GM12878 (cell line): ENCODE data around the gene CCDC57. TPM values are rescaled to one million over a fixed set of nuclear protein-coding genes. Genes with fewer than 3 reads are reported as not detected.
"Not testable (repeated sequence)": the region's sequence is repeated elsewhere in the genome, so short reads cannot be mapped to it uniquely, and the experiment has no call there.

Experiments used
- ATAC-seq: fragments of 200-7000 bp; cut with Tn5 transposase; 3 replicates; pipeline ENCODE4 v1.9.1; 2020; ENCODE audit warnings: mild to moderate bottlenecking, moderate library complexity
- BruUV-seq: library from RNA; stranded (reverse); fragments of 400-500 nt; replicated peaks from 2 replicates; lab custom pipeline; 2021; lab: Mats Ljungman, UMichigan
- CTCF ChIA-PET: fragments of 300-600 bp; sonication (Branson Sonifier 250); formaldehyde crosslinking; extraction: SDS; loops from one replicate; lab custom pipeline; 2021; ENCODE audit warnings: inconsistent platforms; lab: Yijun Ruan, JAX
- POLR2A ChIA-PET: fragments of 350-600 bp; formaldehyde crosslinking; extraction: SDS; loops from one replicate; lab custom pipeline; 2021; ENCODE audit warnings: inconsistent platforms; lab: Charles Lee
- RAD21 ChIA-PET: fragments of 300-600 bp; sonication (Branson Sonifier 250); formaldehyde crosslinking; loops from one replicate; lab custom pipeline; 2023; ENCODE audit warnings: antibody characterized with exemption; ENCODE audit not compliant: unreplicated experiment; lab: Charles Lee
- SMC1A ChIA-PET: fragments of 300-600 bp; sonication (Branson Sonifier 250); formaldehyde crosslinking; loops from one replicate; lab custom pipeline; 2023; ENCODE audit not compliant: unreplicated experiment, uncharacterized antibody; lab: Charles Lee
- DNase-seq: peaks from one replicate; pipeline ENCODE4 v3.0.0-alpha.2; 2011; ENCODE audit warnings: low read depth, low spot score
- FAIRE-seq: peaks from 3 replicates; lab custom pipeline; 2011; peaks lifted over from hg19 to GRCh38; lab: Jason Lieb, UNC
- H2AFZ ChIP-seq: 2 replicates; pipeline ENCODE4 v1.6.0; 2011; ENCODE audit warnings: low read depth, low read length, control low read depth; ENCODE audit not compliant: control insufficient read depth
- H3K27ac ChIP-seq: 2 replicates; pipeline ENCODE4 v1.5.1; 2011; ENCODE audit warnings: control low read depth; ENCODE audit not compliant: control insufficient read depth, insufficient read depth
- H3K27me3 ChIP-seq, 2 experiments: replicated peaks in 1 of 2; 2 replicates each; pipeline versions ENCODE4 v1.6.0 to v1.6.1; 2011; ENCODE audit warnings: low read length in 1 of 2; ENCODE audit not compliant: control insufficient read depth in 2 of 2, insufficient read depth in 2 of 2
- H3K36me3 ChIP-seq, 2 experiments: 2 replicates each; pipeline ENCODE4 v1.5.1; 2011; ENCODE audit warnings: low read length in 1 of 2; ENCODE audit not compliant: control insufficient read depth in 2 of 2, insufficient read depth in 2 of 2
- H3K4me1 ChIP-seq: 2 replicates; pipeline ENCODE4 v1.6.1; 2011; ENCODE audit warnings: mild to moderate bottlenecking, low read length, moderate library complexity, mixed read lengths; ENCODE audit not compliant: control insufficient read depth, insufficient read depth
- H3K4me2 ChIP-seq: 2 replicates; pipeline ENCODE4 v1.6.0; 2011; ENCODE audit warnings: control low read depth; ENCODE audit not compliant: control insufficient read depth, insufficient read depth
- H3K4me3 ChIP-seq: fragments of 200-600 bp; sonication (generic); 2 replicates; pipeline ENCODE4 v1.5.1; 2016
- H3K79me2 ChIP-seq: 2 replicates; pipeline ENCODE4 v1.6.0; 2011; ENCODE audit warnings: low read length; ENCODE audit not compliant: control insufficient read depth, insufficient read depth
- H3K9ac ChIP-seq: 2 replicates; pipeline ENCODE4 v1.8.0; 2011; ENCODE audit warnings: low read length, control low read depth, mixed read lengths; ENCODE audit not compliant: control insufficient read depth, insufficient read depth
- H3K9me3 ChIP-seq: replicated peaks from 3 replicates; pipeline ENCODE4 v1.5.1; 2011; ENCODE audit warnings: mild to moderate bottlenecking, low read length; ENCODE audit not compliant: control insufficient read depth, insufficient read depth
- H4K20me1 ChIP-seq: 2 replicates; pipeline ENCODE4 v1.6.0; 2011; ENCODE audit not compliant: control insufficient read depth, insufficient read depth
- KLF5 ChIP-seq: fragments of 450-650 bp; IDR thresholded peaks from 2 replicates; pipeline ENCODE4 v1.6.1; 2014; ENCODE audit warnings: mild to moderate bottlenecking; ENCODE audit not compliant: partially characterized antibody
- PKNOX1 ChIP-seq: fragments of 450-650 bp; IDR thresholded peaks from 2 replicates; pipeline ENCODE4 v1.6.1; 2016; ENCODE audit warnings: mild to moderate bottlenecking
- WGBS: methylation state at CpG from one replicate; pipeline ENCODE4 v1.1.6; 2016; ENCODE audit warnings: low lambda C conversion rate; ENCODE audit not compliant: insufficient replicate concordance, insufficient coverage; ENCODE audit errors: missing lambda C conversion rate; 5-methylcytosine and 5-hydroxymethylcytosine counted together
- in situ Hi-C: fragments of 300-500 bp; cut with MboI; formaldehyde crosslinking; loops from 9 replicates; pipeline ENCODE4 v1.14.3; 2018; ENCODE audit warnings: mixed read lengths
- intact Hi-C: fragments of 100-400 bp; cut with micrococcal nuclease; formaldehyde crosslinking; loops from one replicate; pipeline ENCODE4 v1.14.2; 2022; ENCODE audit not compliant: unreplicated experiment
- polyA plus RNA-seq, 11 experiments: library from polyadenylated mRNA; depleted of rRNA in 4 of 11; unstranded in 6 of 11; stranded (reverse) in 5 of 11; fragments of >200 nt; fragmentation: Nextera tagmentation in 4 of 11; fragmentation: Illumina TruSeq in 1 of 11; extraction: Ambion mirVana in 4 of 11; extraction: Trizol in 1 of 11; gene quantifications; 1 replicate in 1 of 11; 2 replicates in 10 of 11; pipeline versions ENCODE4 v1.2.1 to v1.2.3, GENCODE V29; 2011 to 2016; ENCODE audit warnings: inconsistent platforms in 2 of 11, missing spikeins in 2 of 11, low read depth in 1 of 11
- total RNA-seq, 4 experiments: library from RNA; depleted of rRNA in 3 of 4; stranded (reverse); fragments of >200 nt in 3 of 4; fragmentation: Illumina TruSeq in 1 of 4; extraction: Trizol in 1 of 4; gene quantifications; 2 replicates each; pipeline versions ENCODE4 v1.2.1 to v1.2.3, GENCODE V29; 2013 to 2021
- TF ChIP-seq, protein P1 (sequence below), 3 experiments: IDR thresholded peaks in 2 of 3; conservative IDR thresholded peaks in 1 of 3; 2 replicates each; pipeline ENCODE4 v1.5.1; 2011; ENCODE audit warnings: low read depth in 3 of 3, low read length in 3 of 3, mild to moderate bottlenecking in 3 of 3, control low read depth in 2 of 3, moderate library complexity in 2 of 3, inconsistent platforms in 1 of 3, mixed read lengths in 1 of 3; ENCODE audit not compliant: control insufficient read depth in 2 of 3, insufficient read depth in 1 of 3; ENCODE audit errors: extremely low read depth in 1 of 3
- TF ChIP-seq, protein P2 (sequence below): fragments of 450-650 bp; IDR thresholded peaks from 2 replicates; pipeline ENCODE4 v1.6.1; 2017; ENCODE audit warnings: borderline replicate concordance

Gene CCDC57
- total and polyA plus RNA-seq, 10 of the 15 experiments (the other 5 are each of a cell fraction or from before 2014, with no cell fraction given), result 5.4 to 123 (median 45.8) TPM

GRCh38 chr17:82175201-82175600 is 37.4 kb downstream of the CCDC57 start:
- H3K36me3 ChIP-seq, result no peaks in the 10 kb centered on the region
- TF ChIP-seq KLF5, result no peak
- TF ChIP-seq, protein P1, sequence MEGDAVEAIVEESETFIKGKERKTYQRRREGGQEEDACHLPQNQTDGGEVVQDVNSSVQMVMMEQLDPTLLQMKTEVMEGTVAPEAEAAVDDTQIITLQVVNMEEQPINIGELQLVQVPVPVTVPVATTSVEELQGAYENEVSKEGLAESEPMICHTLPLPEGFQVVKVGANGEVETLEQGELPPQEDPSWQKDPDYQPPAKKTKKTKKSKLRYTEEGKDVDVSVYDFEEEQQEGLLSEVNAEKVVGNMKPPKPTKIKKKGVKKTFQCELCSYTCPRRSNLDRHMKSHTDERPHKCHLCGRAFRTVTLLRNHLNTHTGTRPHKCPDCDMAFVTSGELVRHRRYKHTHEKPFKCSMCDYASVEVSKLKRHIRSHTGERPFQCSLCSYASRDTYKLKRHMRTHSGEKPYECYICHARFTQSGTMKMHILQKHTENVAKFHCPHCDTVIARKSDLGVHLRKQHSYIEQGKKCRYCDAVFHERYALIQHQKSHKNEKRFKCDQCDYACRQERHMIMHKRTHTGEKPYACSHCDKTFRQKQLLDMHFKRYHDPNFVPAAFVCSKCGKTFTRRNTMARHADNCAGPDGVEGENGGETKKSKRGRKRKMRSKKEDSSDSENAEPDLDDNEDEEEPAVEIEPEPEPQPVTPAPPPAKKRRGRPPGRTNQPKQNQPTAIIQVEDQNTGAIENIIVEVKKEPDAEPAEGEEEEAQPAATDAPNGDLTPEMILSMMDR (IDR thresholded peaks at IDR 0.05 in 2 of 3, conservative IDR thresholded peaks at IDR 0.05 in 1 of 3; ENCODE audit: control insufficient read depth in 2 of 3, extremely low read depth in 1 of 3, insufficient read depth in 1 of 3, low read depth in 3 of 3, low read length in 3 of 3), result no peak
- TF ChIP-seq PKNOX1, result no peak
- TF ChIP-seq, protein P2, sequence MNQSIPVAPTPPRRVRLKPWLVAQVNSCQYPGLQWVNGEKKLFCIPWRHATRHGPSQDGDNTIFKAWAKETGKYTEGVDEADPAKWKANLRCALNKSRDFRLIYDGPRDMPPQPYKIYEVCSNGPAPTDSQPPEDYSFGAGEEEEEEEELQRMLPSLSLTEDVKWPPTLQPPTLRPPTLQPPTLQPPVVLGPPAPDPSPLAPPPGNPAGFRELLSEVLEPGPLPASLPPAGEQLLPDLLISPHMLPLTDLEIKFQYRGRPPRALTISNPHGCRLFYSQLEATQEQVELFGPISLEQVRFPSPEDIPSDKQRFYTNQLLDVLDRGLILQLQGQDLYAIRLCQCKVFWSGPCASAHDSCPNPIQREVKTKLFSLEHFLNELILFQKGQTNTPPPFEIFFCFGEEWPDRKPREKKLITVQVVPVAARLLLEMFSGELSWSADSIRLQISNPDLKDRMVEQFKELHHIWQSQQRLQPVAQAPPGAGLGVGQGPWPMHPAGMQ, result no peak
- TF ChIP-seq, all 136 proteins: peak for 0
- Histone ChIP-seq H2AFZ (no peak overlapping the region), H3K9me3 (no peaks in the 10 kb centered on the region), H3K4me1 (no peaks in the 10 kb centered on the region), H3K4me2 (no peak overlapping the region), H3K9ac (no peak overlapping the region), H4K20me1 (no peaks in the 10 kb centered on the region; the same call in 1 of the 2 replicates), H3K27me3 (no peaks in the 10 kb centered on the region), H3K4me3 (no peak overlapping the region), H3K27ac (no peak overlapping the region), H3K79me2 (no peaks in the 10 kb centered on the region)
- CTCF ChIA-PET, result no interaction called here
- DNase-seq (no peak), FAIRE-seq (no peak), ATAC-seq (no peak)
- RAD21 ChIA-PET, result no interaction called here
- POLR2A ChIA-PET, result no interaction called here
- no TSS peak for BruUV-seq
- intact Hi-C loops, result no loop called here
- 91% methylated on average over 10 of the region's 10 CpGs for WGBS
- SMC1A ChIA-PET, result no interaction called here
- in situ Hi-C loops, result no loop called here

DNA sequence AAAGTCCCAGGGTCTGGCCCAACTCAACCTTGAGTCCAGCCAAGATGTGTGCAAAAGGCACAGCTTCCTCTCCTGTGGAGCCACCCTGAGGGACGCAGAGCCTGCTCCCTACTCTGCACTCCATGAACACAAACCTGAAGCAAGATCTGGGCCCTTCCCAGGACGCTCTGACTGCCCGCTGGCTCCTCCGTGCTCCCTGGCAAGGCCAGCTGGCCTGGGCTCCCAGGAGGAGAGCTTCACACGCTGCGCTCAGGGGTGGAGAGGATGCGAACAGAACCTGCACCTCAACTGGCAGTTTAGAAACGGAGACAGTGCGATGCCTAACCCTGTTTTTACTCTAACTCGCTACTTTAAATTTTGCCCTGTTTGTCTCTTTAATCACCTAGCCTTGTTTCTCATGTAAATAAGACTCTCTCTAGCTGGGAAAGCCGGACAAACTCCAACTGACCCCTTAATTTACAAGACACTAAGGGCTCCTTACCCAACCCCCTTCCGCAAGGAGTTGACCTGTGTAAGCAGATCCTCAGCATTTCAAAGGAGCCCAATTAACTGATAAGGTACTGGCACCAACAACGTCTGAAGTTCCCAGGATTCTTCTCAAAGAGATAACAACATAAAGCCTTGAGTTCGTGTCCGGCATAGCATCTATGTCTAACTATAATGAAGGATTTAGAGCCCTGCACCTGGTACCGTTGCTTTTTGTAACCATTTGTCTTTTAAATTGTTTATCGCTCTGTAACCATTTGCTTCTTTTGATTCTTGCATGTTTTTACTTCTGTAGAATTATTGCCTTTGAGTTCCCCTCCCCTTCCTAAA is 38.4 kb downstream of the CCDC57 start:
- POLR2A ChIA-PET, BruUV-seq, SMC1A ChIA-PET, DNase-seq, H3K9ac ChIP-seq, H3K4me1 ChIP-seq, ATAC-seq, H2AFZ ChIP-seq, FAIRE-seq, H3K9me3 ChIP-seq, H3K4me3 ChIP-seq, RAD21 ChIA-PET, H3K4me2 ChIP-seq, intact Hi-C loops, CTCF ChIA-PET, H4K20me1 ChIP-seq, in situ Hi-C loops, H3K27me3 ChIP-seq, H3K79me2 ChIP-seq, H3K36me3 ChIP-seq, H3K27ac ChIP-seq: not testable (repeated sequence)
- WGBS, result 84% methylated on average over 17 of the region's 17 CpGs
